Panc1 (cell line): ENCODE data around the gene LACTBL1. TPM values are rescaled to one million over a fixed set of nuclear protein-coding genes. Genes with fewer than 3 reads are reported as not detected.
"Not testable (repeated sequence)": the region's sequence is repeated elsewhere in the genome, so short reads cannot be mapped to it uniquely, and the experiment has no call there.

Source experiments
- ATAC-seq: fragments of 200-7000 bp; cut with Tn5 transposase; 2 replicates; pipeline ENCODE4 v1.9.1; 2020; ENCODE audit warnings: mild to moderate bottlenecking, moderate library complexity
- BruUV-seq: library from RNA; stranded (reverse); fragments of 400-500 nt; replicated peaks from 2 replicates; lab custom pipeline; 2021; lab: Mats Ljungman, UMichigan
- CTCF ChIA-PET: fragments of 300-600 bp; sonication (Branson Sonifier 250); formaldehyde crosslinking; loops from one replicate; lab custom pipeline; 2022; ENCODE audit warnings: antibody characterized with exemption; lab: Charles Lee
- POLR2A ChIA-PET: fragments of 300-600 bp; sonication (Branson Sonifier 250); formaldehyde crosslinking; loops from one replicate; lab custom pipeline; 2022; ENCODE audit warnings: antibody characterized with exemption; lab: Charles Lee
- DNase-seq: peaks from one replicate; pipeline ENCODE4 v3.0.0-alpha.2; 2010; ENCODE audit warnings: low read depth, low spot score
- H3K27ac ChIP-seq: 2 replicates; pipeline ENCODE4 v1.5.1; 2011; ENCODE audit warnings: mild to moderate bottlenecking, low read length, inconsistent platforms
- H3K27me3 ChIP-seq: fragments of 200-500 bp; sonication (Bioruptor generic); 2 replicates; pipeline ENCODE4 v1.6.0; 2014; ENCODE audit warnings: low read length, inconsistent platforms; ENCODE audit not compliant: control insufficient read depth, insufficient read depth
- H3K36me3 ChIP-seq: fragments of 200-500 bp; sonication (Bioruptor generic); 2 replicates; pipeline ENCODE4 v1.5.1; 2014; ENCODE audit warnings: inconsistent platforms, mild to moderate bottlenecking, low read length, moderate library complexity; ENCODE audit not compliant: control insufficient read depth, insufficient read depth
- H3K4me1 ChIP-seq: 2 replicates; pipeline ENCODE4 v1.5.1; 2011; ENCODE audit warnings: inconsistent platforms, mild to moderate bottlenecking, low read length, moderate library complexity; ENCODE audit not compliant: control insufficient read depth, insufficient read depth
- H3K4me3 ChIP-seq, 2 experiments: 2 replicates each; pipeline ENCODE4 v1.5.1; 2011 to 2012; ENCODE audit warnings: low read depth in 2 of 2, low read length in 2 of 2, mild to moderate bottlenecking in 2 of 2, inconsistent platforms in 1 of 2, moderate library complexity in 1 of 2
- H3K9me3 ChIP-seq: fragments of 200-500 bp; sonication (Bioruptor generic); 2 replicates; pipeline ENCODE4 v1.5.1; 2014; ENCODE audit warnings: low read depth, mild to moderate bottlenecking, inconsistent platforms, low read length, moderate library complexity; ENCODE audit not compliant: control insufficient read depth, insufficient read depth
- POLR2AphosphoS5 ChIP-seq: IDR thresholded peaks from 2 replicates; pipeline ENCODE4 v1.6.1; 2012; ENCODE audit warnings: mild to moderate bottlenecking, low read depth, low read length, moderate library complexity
- SIN3A ChIP-seq: IDR thresholded peaks from 2 replicates; pipeline ENCODE4 v1.6.1; 2012; ENCODE audit warnings: low read depth, mild to moderate bottlenecking, low read length, moderate library complexity, borderline replicate concordance; ENCODE audit not compliant: insufficient read depth
- TCF7L2 ChIP-seq: IDR thresholded peaks from 2 replicates; pipeline ENCODE4 v1.6.1; 2011; ENCODE audit warnings: mild to moderate bottlenecking, low read depth, low read length, inconsistent platforms
- in situ Hi-C: cut with HindIII; loops from 2 replicates; pipeline ENCODE4 v1.10.0; 2016; ENCODE audit warnings: low sequenced_read_pairs, low pct_unique_long_range_greater_than_20kb
- intact Hi-C: fragments of 100-400 bp; cut with micrococcal nuclease; formaldehyde crosslinking; loops from one replicate; pipeline ENCODE4 v1.10.0; 2022; ENCODE audit not compliant: unreplicated experiment
- total RNA-seq: library from RNA; stranded (reverse); gene quantifications from one replicate; pipeline ENCODE4 v1.2.1, GENCODE V29; 2021; ENCODE audit not compliant: unreplicated experiment
- TF ChIP-seq, protein P1 (sequence below): fragments of 450-650 bp; IDR thresholded peaks from 2 replicates; pipeline ENCODE4 v1.5.1; 2017; ENCODE audit warnings: mild to moderate bottlenecking
- TF ChIP-seq, protein P2 (sequence below), 2 experiments: IDR thresholded peaks; 2 replicates each; pipeline ENCODE4 v1.6.1; 2011 to 2012; ENCODE audit warnings: low read depth in 2 of 2, control low read depth in 1 of 2, low read length in 1 of 2, mild to moderate bottlenecking in 1 of 2, moderate library complexity in 1 of 2; ENCODE audit not compliant: insufficient read depth in 1 of 2

Gene LACTBL1
- total RNA-seq, 1 experiment from 2014 or later, result not detected

DNA sequence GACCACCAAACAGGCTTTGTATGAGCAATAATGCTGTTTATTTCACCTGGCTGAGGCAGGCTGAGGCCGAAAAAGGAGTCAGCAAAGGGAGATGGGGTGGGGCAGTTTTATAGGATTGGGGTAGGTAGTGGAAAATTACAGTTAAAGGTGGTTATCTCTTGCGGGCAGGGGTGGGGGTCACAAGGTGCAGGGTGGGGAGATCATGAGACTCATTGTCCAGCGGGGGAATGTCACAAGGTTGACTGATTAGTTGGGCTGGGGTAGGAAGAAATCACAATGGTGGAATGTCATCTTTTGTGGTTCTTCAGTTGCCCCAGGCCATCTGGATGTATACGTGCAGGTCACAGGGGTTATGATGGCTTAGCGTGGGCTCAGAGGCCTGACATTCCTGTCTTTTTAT, 24.9 kb upstream of the LACTBL1 start:
- not testable (repeated sequence) for H3K4me1 ChIP-seq

DNA sequence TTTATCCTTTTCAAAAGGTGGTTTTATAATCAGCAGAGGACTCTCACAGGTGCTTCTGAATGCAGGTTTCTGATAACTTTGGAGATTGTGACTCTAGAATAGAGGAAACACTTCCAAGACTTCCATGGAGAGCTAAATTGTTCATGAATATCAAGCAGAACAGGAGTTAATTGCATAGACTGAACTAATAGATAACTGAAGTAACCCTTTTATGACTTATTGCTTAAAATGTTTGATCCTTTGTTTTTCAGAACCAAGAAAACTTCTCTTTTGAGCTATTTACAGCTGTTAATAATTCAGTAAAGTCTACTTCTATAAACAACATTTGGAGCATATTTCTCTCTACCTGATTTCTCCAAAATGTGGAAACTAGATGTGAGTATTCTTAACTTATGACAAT, 23.1 kb upstream of the LACTBL1 start:
- no peak for ATAC-seq
- POLR2A ChIA-PET, result no interaction called here
- no peak overlapping the region for H3K4me3 ChIP-seq
- no TSS peak for BruUV-seq
- no peaks in the 10 kb centered on the region for H3K27me3 ChIP-seq
- H3K9me3 ChIP-seq, result peaks cover 21% of the 10 kb centered on the region
- no peaks in the 10 kb centered on the region for H3K4me1 ChIP-seq
- no peak for TF ChIP-seq SIN3A
- TF ChIP-seq POLR2AphosphoS5, result no peak
- no peak for TF ChIP-seq TCF7L2
- TF ChIP-seq, protein P1, sequence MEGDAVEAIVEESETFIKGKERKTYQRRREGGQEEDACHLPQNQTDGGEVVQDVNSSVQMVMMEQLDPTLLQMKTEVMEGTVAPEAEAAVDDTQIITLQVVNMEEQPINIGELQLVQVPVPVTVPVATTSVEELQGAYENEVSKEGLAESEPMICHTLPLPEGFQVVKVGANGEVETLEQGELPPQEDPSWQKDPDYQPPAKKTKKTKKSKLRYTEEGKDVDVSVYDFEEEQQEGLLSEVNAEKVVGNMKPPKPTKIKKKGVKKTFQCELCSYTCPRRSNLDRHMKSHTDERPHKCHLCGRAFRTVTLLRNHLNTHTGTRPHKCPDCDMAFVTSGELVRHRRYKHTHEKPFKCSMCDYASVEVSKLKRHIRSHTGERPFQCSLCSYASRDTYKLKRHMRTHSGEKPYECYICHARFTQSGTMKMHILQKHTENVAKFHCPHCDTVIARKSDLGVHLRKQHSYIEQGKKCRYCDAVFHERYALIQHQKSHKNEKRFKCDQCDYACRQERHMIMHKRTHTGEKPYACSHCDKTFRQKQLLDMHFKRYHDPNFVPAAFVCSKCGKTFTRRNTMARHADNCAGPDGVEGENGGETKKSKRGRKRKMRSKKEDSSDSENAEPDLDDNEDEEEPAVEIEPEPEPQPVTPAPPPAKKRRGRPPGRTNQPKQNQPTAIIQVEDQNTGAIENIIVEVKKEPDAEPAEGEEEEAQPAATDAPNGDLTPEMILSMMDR, result no peak
- TF ChIP-seq, protein P2, sequence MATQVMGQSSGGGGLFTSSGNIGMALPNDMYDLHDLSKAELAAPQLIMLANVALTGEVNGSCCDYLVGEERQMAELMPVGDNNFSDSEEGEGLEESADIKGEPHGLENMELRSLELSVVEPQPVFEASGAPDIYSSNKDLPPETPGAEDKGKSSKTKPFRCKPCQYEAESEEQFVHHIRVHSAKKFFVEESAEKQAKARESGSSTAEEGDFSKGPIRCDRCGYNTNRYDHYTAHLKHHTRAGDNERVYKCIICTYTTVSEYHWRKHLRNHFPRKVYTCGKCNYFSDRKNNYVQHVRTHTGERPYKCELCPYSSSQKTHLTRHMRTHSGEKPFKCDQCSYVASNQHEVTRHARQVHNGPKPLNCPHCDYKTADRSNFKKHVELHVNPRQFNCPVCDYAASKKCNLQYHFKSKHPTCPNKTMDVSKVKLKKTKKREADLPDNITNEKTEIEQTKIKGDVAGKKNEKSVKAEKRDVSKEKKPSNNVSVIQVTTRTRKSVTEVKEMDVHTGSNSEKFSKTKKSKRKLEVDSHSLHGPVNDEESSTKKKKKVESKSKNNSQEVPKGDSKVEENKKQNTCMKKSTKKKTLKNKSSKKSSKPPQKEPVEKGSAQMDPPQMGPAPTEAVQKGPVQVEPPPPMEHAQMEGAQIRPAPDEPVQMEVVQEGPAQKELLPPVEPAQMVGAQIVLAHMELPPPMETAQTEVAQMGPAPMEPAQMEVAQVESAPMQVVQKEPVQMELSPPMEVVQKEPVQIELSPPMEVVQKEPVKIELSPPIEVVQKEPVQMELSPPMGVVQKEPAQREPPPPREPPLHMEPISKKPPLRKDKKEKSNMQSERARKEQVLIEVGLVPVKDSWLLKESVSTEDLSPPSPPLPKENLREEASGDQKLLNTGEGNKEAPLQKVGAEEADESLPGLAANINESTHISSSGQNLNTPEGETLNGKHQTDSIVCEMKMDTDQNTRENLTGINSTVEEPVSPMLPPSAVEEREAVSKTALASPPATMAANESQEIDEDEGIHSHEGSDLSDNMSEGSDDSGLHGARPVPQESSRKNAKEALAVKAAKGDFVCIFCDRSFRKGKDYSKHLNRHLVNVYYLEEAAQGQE (IDR thresholded peaks at IDR 0.05; ENCODE audit: insufficient read depth in 1 of 2, low read depth in 2 of 2, low read length in 1 of 2), result no peak
- intact Hi-C loops (no loop called here), in situ Hi-C loops (no loop called here)
- no peak overlapping the region for H3K27ac ChIP-seq
- CTCF ChIA-PET, result no interaction called here
- H3K36me3 ChIP-seq, result no peaks in the 10 kb centered on the region
- DNase-seq, result no peak

More for the DNA sequence above, 24.9 kb upstream of the LACTBL1 start:
- H3K4me3 ChIP-seq, H3K27ac ChIP-seq, in situ Hi-C loops, CTCF ChIA-PET, intact Hi-C loops, H3K36me3 ChIP-seq, BruUV-seq, H3K27me3 ChIP-seq, POLR2A ChIA-PET, DNase-seq, ATAC-seq: not testable (repeated sequence)
- peaks cover 17% of the 10 kb centered on the region for H3K9me3 ChIP-seq

DNA sequence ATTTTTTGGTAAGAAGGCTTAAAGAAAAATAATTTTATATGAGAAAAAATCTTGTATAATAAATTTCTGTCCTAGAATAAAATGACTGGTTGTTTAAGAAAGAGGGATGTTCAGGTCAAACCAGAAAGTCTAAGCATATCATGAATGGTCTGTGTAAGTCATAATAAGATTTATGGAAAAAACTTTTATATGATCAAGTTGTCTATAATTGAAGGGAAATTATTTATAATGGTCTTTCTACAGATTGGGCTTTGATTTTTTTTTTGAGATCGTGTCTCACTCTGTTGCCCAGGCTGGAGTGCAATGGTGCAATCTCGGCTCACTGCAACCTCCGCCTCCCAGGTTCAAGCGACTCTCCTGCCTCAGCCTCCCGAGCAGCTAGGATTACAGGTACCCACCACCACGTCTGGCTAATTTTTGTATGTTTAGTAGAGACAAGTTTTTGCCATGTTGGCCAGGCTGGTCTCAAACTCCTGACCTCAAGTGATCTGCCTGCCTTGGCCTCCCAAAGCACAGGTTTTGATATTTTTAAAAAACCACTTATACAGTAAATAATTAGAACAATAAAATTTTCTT, 20.6 kb upstream of the LACTBL1 start:
- DNase-seq, H3K4me1 ChIP-seq, intact Hi-C loops, H3K27me3 ChIP-seq, H3K4me3 ChIP-seq, H3K36me3 ChIP-seq, H3K27ac ChIP-seq, ATAC-seq, BruUV-seq, in situ Hi-C loops, POLR2A ChIA-PET, CTCF ChIA-PET: not testable (repeated sequence)
- H3K9me3 ChIP-seq, result peaks cover 21% of the 10 kb centered on the region

DNA sequence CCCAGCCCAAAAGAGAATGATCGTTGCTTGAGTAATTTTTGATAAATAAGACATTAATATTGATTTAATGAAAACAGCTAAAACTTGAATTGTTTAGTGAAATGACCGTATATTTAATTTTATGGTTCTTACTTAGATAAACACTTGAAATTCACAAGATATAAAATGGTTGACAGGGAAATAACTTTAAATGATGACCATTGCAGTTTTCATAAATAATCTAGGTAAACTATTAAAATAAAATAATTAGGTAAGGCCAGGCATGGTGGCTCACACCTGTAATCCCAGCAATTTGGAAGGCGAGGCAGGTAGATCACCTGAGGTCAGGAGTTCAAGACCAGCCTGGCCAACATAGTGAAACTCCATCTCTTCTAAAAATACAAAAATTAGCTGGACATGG, 19.7 kb upstream of the LACTBL1 start:
- CTCF ChIA-PET, result interaction anchor here (0.7 kb wide), 1 partner anchor 174 kb away, joined by 10 read pairs; no protein-coding TSS in a partner anchor
- H3K27ac ChIP-seq, H3K36me3 ChIP-seq, H3K27me3 ChIP-seq, H3K4me1 ChIP-seq, POLR2A ChIA-PET, DNase-seq, BruUV-seq, in situ Hi-C loops, H3K4me3 ChIP-seq, ATAC-seq, intact Hi-C loops: not testable (repeated sequence)
- peaks cover 21% of the 10 kb centered on the region for H3K9me3 ChIP-seq
